GM21367 (cell line): ENCODE results near the gene TRAF4.
"Not testable (repeated sequence)": the region's sequence is repeated elsewhere in the genome, so short reads cannot be mapped to it uniquely, and the experiment has no call there.

Experiments
- ATAC-seq: cut with Tn5 transposase; IDR thresholded peaks from one replicate; pipeline ENCODE4 v1.9.1; 2021; ENCODE audit not compliant: unreplicated experiment

The TRAF4 gene

GRCh38 chr17:28726627-28727491 is 17.0 kb upstream of the TRAF4 start:
- peak; percentile 30 for ATAC-seq

GRCh38 chr17:28728364-28729200 is 15.2 kb upstream of the TRAF4 start, which contains the start of gene NEK8:
Gene NEK8, plus strand, starts transcription at chr17:28728788. Its CDS starts 26 bp downstream, at chr17:28728814.
- peak; percentile 31 for ATAC-seq

DNA sequence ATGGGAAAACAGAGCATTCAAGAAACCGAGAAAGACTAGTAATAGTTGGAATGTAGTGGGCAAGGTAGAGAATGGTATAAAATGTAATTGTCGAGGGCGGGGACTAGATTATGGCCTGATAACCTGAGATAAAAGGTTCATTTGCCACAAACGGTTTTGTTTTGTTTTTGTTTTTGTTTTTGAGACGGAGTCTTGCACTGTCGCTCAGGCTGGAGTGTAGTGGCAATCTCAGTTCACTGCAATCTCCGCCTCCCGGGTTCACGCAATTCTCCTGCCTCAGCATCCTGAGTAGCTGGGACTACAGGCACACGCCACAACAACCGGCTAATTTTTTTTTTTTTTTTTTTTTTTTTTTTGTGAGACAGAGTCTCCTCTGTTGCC is 13.9 kb upstream of the TRAF4 start:
- no peak for ATAC-seq

GRCh38 chr17:28733346-28733745 is 10.5 kb upstream of the TRAF4 start:
- no peak for ATAC-seq

DNA sequence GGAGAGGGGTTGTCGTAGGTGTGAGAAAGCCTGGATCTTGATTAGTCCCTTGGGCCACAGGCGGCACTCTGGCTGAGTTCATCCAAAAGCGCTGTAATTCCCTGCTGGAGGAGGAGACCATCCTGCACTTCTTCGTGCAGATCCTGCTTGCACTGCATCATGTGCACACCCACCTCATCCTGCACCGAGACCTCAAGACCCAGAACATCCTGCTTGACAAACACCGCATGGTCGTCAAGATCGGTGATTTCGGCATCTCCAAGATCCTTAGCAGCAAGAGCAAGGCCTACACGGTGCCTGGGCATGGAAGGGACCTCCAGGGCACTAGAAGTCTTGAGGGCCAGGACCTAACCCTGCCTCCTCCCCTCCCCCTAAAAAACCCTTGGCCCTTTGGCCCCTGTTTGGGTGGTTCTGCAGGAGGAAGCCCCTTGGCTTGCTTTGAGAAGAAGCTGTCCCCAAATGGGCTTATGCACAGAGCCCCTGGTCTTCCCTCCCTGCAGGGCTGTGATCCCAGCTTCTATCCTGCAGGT is 9.0 kb upstream of the TRAF4 start:
- no peak for ATAC-seq

GRCh38 chr17:28735242-28735722 is 8.5 kb upstream of the TRAF4 start:
- no peak for ATAC-seq

- not testable (repeated sequence) for ATAC-seq
These were observed 7.7 kb upstream of the TRAF4 start for GRCh38 chr17:28735913-28736769.

DNA sequence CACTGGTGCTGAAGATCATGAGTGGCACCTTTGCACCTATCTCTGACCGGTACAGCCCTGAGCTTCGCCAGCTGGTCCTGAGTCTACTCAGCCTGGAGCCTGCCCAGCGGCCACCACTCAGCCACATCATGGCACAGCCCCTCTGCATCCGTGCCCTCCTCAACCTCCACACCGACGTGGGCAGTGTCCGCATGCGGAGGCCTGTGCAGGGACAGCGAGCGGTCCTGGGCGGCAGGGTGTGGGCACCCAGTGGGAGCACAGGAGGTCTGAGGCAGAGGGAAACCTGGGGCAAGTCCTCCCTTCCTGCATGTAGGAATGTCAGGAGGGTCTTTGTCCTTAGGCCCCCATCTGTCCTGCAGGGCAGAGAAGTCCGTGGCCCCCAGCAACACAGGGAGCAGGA is 6.5 kb upstream of the TRAF4 start:
- ATAC-seq: no peak

- ATAC-seq: peak; percentile 31
These were observed 5.8 kb upstream of the TRAF4 start for GRCh38 chr17:28737770-28738679.

- no peak for ATAC-seq
These were observed 5.0 kb upstream of the TRAF4 start for GRCh38 chr17:28738680-28739384.

DNA sequence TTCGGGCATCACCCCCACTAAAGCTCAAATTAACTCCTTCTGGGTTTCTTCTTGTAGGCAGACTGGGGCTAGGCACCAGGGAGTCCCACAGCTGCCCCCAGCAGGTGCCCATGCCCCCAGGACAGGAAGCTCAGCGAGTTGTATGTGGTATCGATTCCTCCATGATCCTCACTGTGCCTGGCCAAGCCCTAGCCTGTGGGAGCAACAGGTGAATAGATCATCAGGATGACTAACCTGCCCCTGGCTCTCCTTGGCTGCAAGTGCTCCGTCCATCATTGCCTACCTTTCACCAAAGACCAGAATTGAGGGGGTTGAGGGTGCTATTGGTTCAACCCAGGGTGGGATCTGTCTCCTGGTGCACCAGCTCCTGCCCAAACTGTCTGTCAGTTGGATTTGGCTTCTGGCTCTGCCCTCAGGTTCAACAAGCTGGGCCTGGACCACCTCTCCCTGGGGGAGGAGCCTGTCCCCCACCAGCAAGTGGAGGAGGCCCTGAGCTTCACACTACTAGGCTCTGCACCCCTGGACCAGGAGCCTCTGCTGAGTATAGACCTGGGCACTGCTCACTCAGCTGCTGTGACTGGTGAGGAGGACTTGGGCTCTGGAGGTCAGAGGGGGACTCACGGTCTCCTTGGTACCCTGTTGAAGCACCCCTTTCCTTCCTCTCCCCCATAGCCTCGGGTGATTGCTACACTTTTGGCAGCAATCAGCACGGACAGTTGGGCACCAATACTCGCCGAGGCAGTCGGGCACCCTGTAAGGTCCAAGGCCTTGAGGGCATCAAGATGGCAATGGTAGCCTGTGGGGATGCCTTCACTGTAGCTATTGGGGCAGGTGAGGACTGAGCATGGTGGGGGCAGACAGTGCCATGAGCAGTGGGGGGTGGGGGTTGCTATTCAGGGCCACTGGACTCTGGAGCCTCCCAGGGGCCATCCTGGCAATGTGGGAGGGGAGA is 3.1 kb upstream of the TRAF4 start:
- ATAC-seq: no peak

DNA sequence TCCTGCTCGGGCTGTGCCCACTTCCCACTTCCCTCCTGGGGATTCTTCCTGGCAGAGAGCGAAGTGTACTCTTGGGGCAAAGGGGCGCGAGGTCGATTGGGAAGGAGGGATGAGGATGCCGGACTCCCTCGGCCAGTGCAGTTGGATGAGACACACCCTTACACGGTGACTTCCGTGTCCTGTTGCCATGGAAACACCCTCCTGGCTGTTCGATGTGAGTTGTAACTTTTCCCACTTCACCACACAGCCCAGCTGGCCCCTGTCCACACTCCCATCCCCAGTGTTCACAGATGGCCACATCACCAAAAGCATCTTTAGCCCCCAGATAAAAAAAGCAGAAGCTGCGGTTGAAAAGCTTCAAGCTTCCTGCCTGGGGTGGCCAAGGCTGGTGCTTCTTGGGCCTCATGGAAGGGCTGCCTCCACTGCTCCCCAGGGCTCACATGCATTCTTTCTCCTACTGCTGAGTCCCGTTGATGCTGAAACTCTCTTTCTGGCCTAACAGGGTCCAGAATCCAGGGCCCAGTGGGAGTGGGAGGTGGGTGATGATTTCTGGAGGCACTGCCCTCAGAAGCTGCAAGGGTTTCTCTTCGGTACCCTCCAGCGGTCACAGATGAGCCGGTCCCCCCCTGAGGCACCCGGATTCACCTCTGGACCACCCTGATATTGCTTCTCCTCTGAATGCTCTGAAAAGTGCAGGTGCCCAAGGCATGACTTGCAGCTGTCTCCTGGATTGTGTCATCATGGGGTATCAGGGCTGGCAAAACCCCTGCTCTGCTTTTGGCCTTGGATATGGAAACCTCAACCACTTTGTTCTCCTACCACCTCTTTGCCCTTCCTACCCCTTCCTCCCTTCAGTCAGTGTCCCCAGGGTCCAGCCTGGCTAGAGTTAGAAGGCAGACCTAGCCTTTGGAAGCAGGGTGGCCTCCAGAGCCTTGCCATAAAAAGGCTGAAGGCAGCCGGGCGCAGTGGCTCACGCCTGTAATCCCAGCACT is 2.2 kb upstream of the TRAF4 start:
- ATAC-seq: no peak

DNA sequence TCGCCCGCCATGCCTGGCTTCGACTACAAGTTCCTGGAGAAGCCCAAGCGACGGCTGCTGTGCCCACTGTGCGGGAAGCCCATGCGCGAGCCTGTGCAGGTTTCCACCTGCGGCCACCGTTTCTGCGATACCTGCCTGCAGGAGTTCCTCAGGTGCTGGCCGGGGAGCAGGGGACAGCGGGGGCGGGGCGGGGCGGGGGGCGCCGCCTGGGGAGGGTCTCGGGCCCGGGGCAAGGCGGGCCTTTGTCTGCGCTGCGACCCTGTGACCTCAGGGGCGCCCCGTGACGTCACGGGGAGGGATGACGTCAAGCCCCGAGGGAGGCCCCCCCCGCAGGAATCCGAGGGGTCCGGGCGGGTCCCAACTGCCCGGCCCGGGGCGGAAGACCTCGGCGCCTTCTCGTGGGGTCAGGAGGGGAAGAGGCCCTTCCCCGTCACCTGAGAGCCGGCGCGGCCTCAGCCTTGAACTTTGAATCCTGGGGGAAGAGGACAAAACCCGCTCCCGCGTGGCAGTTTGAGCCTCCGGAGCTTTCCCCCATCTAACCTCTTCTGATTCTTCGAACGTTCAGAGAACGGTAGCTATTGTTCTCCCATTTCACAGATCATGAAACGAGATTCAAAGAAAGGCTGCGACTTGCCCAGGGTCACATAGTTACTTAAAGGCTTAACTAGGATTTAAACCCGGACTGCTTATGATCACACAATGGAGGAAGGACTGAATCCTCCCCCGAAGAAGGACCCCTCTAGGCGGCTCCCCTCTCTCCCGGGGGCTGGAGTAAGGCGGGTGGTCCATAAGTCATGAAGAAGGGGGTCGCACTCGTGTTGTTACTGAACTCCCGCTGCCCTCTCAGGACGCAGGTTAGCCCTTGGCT is 527 bp downstream of the TRAF4 start:
- no peak for ATAC-seq

DNA sequence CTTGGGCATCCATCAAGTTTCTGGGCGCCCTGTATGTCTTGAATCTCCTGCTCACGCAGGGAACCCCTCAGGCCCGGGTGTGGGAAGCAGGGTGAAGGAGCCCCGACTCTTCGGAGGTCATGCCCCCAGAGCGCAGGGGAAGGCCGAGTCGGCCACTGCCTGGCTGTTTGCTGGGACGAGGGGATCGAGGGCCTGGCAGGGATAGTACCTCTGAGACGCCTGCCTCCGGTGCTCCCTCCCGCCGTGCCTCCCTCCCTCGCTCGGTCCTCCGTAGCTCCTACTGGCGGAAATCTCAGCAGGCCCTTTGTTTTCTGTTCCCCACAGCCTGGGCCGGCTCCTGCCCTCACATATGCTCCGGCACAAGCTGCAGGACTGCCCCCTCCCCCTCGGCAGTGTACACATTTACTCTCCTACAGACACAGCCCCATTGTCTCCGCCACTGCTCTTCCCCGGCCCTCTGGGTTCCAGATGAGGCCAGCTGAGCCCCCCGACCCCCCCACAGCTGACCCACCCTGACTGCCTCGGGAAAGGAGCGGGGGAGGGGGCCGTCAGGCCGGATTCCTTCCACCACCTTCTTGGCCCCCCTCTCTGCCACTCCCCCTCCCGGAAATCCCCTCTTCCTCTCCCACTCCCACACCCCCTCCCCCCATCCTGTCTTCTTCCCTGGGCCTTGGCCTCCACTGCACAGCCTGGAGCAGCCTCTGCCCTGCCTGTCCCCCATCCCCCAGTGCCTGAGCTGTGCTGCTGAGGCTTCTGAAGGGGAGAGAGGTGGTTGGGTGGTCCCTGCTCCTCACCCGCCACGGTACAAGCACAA is 1.4 kb downstream of the TRAF4 start:
- no peak for ATAC-seq
